ENCODE measurements around the gene IQCC. TPM values are rescaled to one million over a fixed set of nuclear protein-coding genes. Genes with fewer than 3 reads are reported as not detected.

Gene IQCC
- polyA plus RNA-seq, 1 donor from 2014 or later: 7.5 TPM

- no peak for TF ChIP-seq POLR2AphosphoS5 (IDR thresholded peaks at IDR 0.05)
- TF ChIP-seq TAF1 (IDR thresholded peaks at IDR 0.05; ENCODE audit: low read depth): no peak
- TF ChIP-seq REST (IDR thresholded peaks at IDR 0.05; ENCODE audit: borderline replicate concordance): no peak
- TF ChIP-seq SMC3 (conservative IDR thresholded peaks at IDR 0.05; ENCODE audit: poor library complexity): no peak
- no peak for TF ChIP-seq MXI1 (conservative IDR thresholded peaks at IDR 0.05; ENCODE audit: poor library complexity, severe bottlenecking)
- TF ChIP-seq RAD21 (conservative IDR thresholded peaks at IDR 0.05): no peak
- no peak for TF ChIP-seq EZH2 (IDR thresholded peaks at IDR 0.05; ENCODE audit: borderline replicate concordance, insufficient read depth, low read length, poor library complexity, severe bottlenecking)
- TF ChIP-seq CTCF (IDR thresholded peaks at IDR 0.05; ENCODE audit: poor library complexity, severe bottlenecking): no peak
- Histone ChIP-seq H4K20me1 (ENCODE audit: insufficient read depth) (no peaks in the 10 kb centered on the region), H3K27me3 (ENCODE audit: insufficient read depth, low read depth, low read length) (no peaks in the 10 kb centered on the region), H3K79me2 (replicated peaks; ENCODE audit: insufficient read depth, low read length) (no peaks in the 10 kb centered on the region), H3K9me3 (ENCODE audit: low read length) (no peaks in the 10 kb centered on the region), H3K4me3 (ENCODE audit: low read length) (no peak overlapping the region), H3K36me3 (ENCODE audit: insufficient read depth, low read length) (peaks cover 8% of the 10 kb centered on the region), H3K9ac (ENCODE audit: low read length) (no peak overlapping the region), H3K9me2 (ENCODE audit: insufficient read depth, low read length) (no peaks in the 10 kb centered on the region), H3K4me2 (ENCODE audit: low read length) (no peak overlapping the region), H3K27ac (ENCODE audit: low read length) (no peak overlapping the region), H2AFZ (ENCODE audit: low read depth, low read length) (no peak overlapping the region), H3F3A (ENCODE audit: insufficient read depth, low read length, poor library complexity, severe bottlenecking) (no peaks in the 10 kb centered on the region)
Observed at GRCh38 chr1:32195972-32196823, 9.3 kb upstream of the IQCC start.

- Histone ChIP-seq H3K36me3 (ENCODE audit: insufficient read depth, low read length) (peaks cover 8% of the 10 kb centered on the region), H3K4me2 (ENCODE audit: low read length) (no peak overlapping the region), H3K27ac (ENCODE audit: low read length) (no peak overlapping the region), H3K9me3 (ENCODE audit: low read length) (no peaks in the 10 kb centered on the region), H3F3A (ENCODE audit: insufficient read depth, low read length, poor library complexity, severe bottlenecking) (no peaks in the 10 kb centered on the region), H2AFZ (ENCODE audit: low read depth, low read length) (no peak overlapping the region), H4K20me1 (ENCODE audit: insufficient read depth) (no peaks in the 10 kb centered on the region), H3K9ac (ENCODE audit: low read length) (no peak overlapping the region), H3K79me2 (replicated peaks; ENCODE audit: insufficient read depth, low read length) (no peaks in the 10 kb centered on the region), H3K27me3 (ENCODE audit: insufficient read depth, low read depth, low read length) (no peaks in the 10 kb centered on the region), H3K4me3 (ENCODE audit: low read length) (no peak overlapping the region), H3K9me2 (ENCODE audit: insufficient read depth, low read length) (no peaks in the 10 kb centered on the region)
- TF ChIP-seq EP300 (conservative IDR thresholded peaks at IDR 0.05; ENCODE audit: poor library complexity, severe bottlenecking) (no peak), EZH2 (IDR thresholded peaks at IDR 0.05; ENCODE audit: borderline replicate concordance, insufficient read depth, low read length, poor library complexity, severe bottlenecking) (no peak), RAD21 (conservative IDR thresholded peaks at IDR 0.05) (no peak), POLR2AphosphoS5 (IDR thresholded peaks at IDR 0.05) (no peak), CTCF (IDR thresholded peaks at IDR 0.05; ENCODE audit: poor library complexity, severe bottlenecking) (no peak), MXI1 (conservative IDR thresholded peaks at IDR 0.05; ENCODE audit: poor library complexity, severe bottlenecking) (no peak), SMC3 (conservative IDR thresholded peaks at IDR 0.05; ENCODE audit: poor library complexity) (no peak), TAF1 (IDR thresholded peaks at IDR 0.05; ENCODE audit: low read depth) (no peak), REST (IDR thresholded peaks at IDR 0.05; ENCODE audit: borderline replicate concordance) (no peak)
Observed at GRCh38 chr1:32197074-32197473, 8.4 kb upstream of the IQCC start.
